B cell (primary cell): ENCODE results near the gene DPY19L1. TPM values are rescaled to one million over a fixed set of nuclear protein-coding genes. Genes with fewer than 3 reads are reported as not detected.
"Not testable (repeated sequence)": the region's sequence is repeated elsewhere in the genome, so short reads cannot be mapped to it uniquely, and the experiment has no call there.

Experiments used
- ATAC-seq: fragments of 200-7000 bp; cut with Tn5 transposase; one replicate; pipeline ENCODE4 v1.10.0; 2021; ENCODE audit warnings: low read depth, mild to moderate bottlenecking, moderate number of reproducible peaks, moderate library complexity
- CTCF ChIA-PET: fragments of 350-600 bp; sonication (Branson Sonifier 250); formaldehyde crosslinking; loops from one replicate; lab custom pipeline; 2021; ENCODE audit warnings: antibody characterized with exemption, inconsistent platforms; lab: Charles Lee
- POLR2A ChIA-PET: fragments of 350-600 bp; sonication (Branson Sonifier 250); formaldehyde crosslinking; loops from one replicate; lab custom pipeline; 2021; ENCODE audit warnings: antibody characterized with exemption; lab: Charles Lee
- DNase-seq: peaks from one replicate; pipeline ENCODE4 v3.0.0; 2013
- H2AFZ ChIP-seq: 2 replicates; pipeline ENCODE4 v1.6.1; 2012; ENCODE audit warnings: mild to moderate bottlenecking, low read depth, low read length; ENCODE audit not compliant: insufficient read depth, poor library complexity, severe bottlenecking
- H3K27ac ChIP-seq, 2 donors: 1 replicate in 1 of 2; 2 replicates in 1 of 2; pipeline ENCODE4 v1.5.1; 2012 to 2013; ENCODE audit warnings: low read length in 2 of 2, mild to moderate bottlenecking in 2 of 2, moderate library complexity in 1 of 2
- H3K27me3 ChIP-seq, 4 experiments: fragments of 200-600 bp in 1 of 4; sonication (generic) in 1 of 4; replicated peaks in 1 of 4; 1 replicate in 2 of 4; 2 replicates in 2 of 4; pipeline versions ENCODE4 v1.6.1 to v1.7.0; 2013 to 2016; ENCODE audit warnings: low read length in 3 of 4, mild to moderate bottlenecking in 2 of 4, mixed read lengths in 1 of 4, moderate library complexity in 1 of 4; ENCODE audit not compliant: insufficient read depth in 4 of 4, control insufficient read depth in 3 of 4; ENCODE audit errors: control extremely low read depth in 1 of 4
- H3K36me3 ChIP-seq, 2 experiments: replicated peaks in 1 of 2; 1 replicate in 1 of 2; 2 replicates in 1 of 2; pipeline versions ENCODE4 v1.6.1 to v1.7.1; 2013; ENCODE audit warnings: low read length in 1 of 2; ENCODE audit not compliant: insufficient read depth in 2 of 2, control insufficient read depth in 1 of 2; ENCODE audit errors: control extremely low read depth in 1 of 2, extremely low read depth in 1 of 2
- H3K4me1 ChIP-seq, 2 donors: fragments of 200-600 bp in 1 of 2; sonication (generic) in 1 of 2; 1 replicate in 1 of 2; 2 replicates in 1 of 2; pipeline versions ENCODE4 v1.5.1 to v1.6.1; 2013 to 2017; ENCODE audit warnings: low read length in 2 of 2; ENCODE audit not compliant: control insufficient read depth in 2 of 2, insufficient read depth in 2 of 2
- H3K4me2 ChIP-seq: replicated peaks from 2 replicates; pipeline ENCODE3; 2012; ENCODE audit warnings: mild to moderate bottlenecking, low read depth, low read length; ENCODE audit not compliant: poor library complexity, severe bottlenecking
- H3K4me3 ChIP-seq, 5 experiments: fragments of 200-600 bp in 1 of 5; sonication (generic) in 1 of 5; 1 replicate in 3 of 5; 2 replicates in 2 of 5; pipeline versions ENCODE4 v1.5.1 to v1.7.0; 2011 to 2016; ENCODE audit warnings: low read length in 4 of 5, mild to moderate bottlenecking in 4 of 5, low read depth in 2 of 5, control low read depth in 1 of 5, moderate library complexity in 1 of 5; ENCODE audit not compliant: insufficient read depth in 1 of 5; ENCODE audit errors: control extremely low read depth in 1 of 5, extremely low read depth in 1 of 5
- H3K79me2 ChIP-seq: fragments of 200-600 bp; sonication (generic); one replicate; pipeline ENCODE4 v1.6.0; 2016; ENCODE audit warnings: low read length; ENCODE audit not compliant: control insufficient read depth, insufficient read depth
- H3K9ac ChIP-seq: fragments of 200-600 bp; sonication (generic); 2 replicates; pipeline ENCODE4 v1.6.1; 2017; ENCODE audit warnings: mild to moderate bottlenecking, low read length, moderate library complexity
- H3K9me3 ChIP-seq, 3 donors: one replicate each; pipeline versions ENCODE4 v1.6.1 to v1.7.1; 2013; ENCODE audit warnings: low read length in 2 of 3; ENCODE audit not compliant: control insufficient read depth in 2 of 3, insufficient read depth in 1 of 3; ENCODE audit errors: control extremely low read depth in 1 of 3
- H4K20me1 ChIP-seq: 2 replicates; pipeline ENCODE4 v1.6.0; 2012; ENCODE audit warnings: mild to moderate bottlenecking, low read length; ENCODE audit not compliant: insufficient read depth, control insufficient read depth, poor library complexity, severe bottlenecking
- H3K27ac Mint-ChIP-seq: one replicate; pipeline ENCODE4 v1.8.0; 2021; ENCODE audit warnings: mixed read lengths
- H3K27me3 Mint-ChIP-seq: one replicate; pipeline ENCODE4 v1.8.0; 2021; ENCODE audit warnings: mixed read lengths
- H3K4me1 Mint-ChIP-seq: one replicate; pipeline ENCODE4 v1.8.0; 2021; ENCODE audit warnings: mixed read lengths
- H3K4me3 Mint-ChIP-seq: one replicate; pipeline ENCODE4 v1.8.0; 2021; ENCODE audit warnings: mixed read lengths
- H3K9me3 Mint-ChIP-seq: one replicate; pipeline ENCODE4 v1.8.0; 2022; ENCODE audit warnings: mixed read lengths; ENCODE audit not compliant: insufficient read depth
- EZH2 ChIP-seq: IDR thresholded peaks from 2 replicates; pipeline ENCODE4 v1.6.1; 2012; ENCODE audit warnings: borderline replicate concordance, low read depth, mild to moderate bottlenecking, moderate library complexity, low read length; ENCODE audit not compliant: insufficient read depth, poor library complexity, severe bottlenecking
- WGBS: methylation state at CpG from one replicate; pipeline ENCODE4 v1.1.5; 2013; ENCODE audit warnings: missing lambda C conversion rate; ENCODE audit not compliant: insufficient coverage; 5-methylcytosine and 5-hydroxymethylcytosine counted together
- intact Hi-C: fragments of 100-400 bp; cut with micrococcal nuclease; formaldehyde crosslinking; loops from one replicate; pipeline ENCODE4 v1.10.0; 2022
- polyA plus RNA-seq: library from polyadenylated mRNA; depleted of rRNA; stranded (reverse); fragments of >200 nt; gene quantifications from 2 replicates; pipeline ENCODE4 v1.2.3, GENCODE V29; 2012
- total RNA-seq, 2 donors: library from RNA; stranded (reverse); fragments of 120-200 nt in 1 of 2; gene quantifications; 1 replicate in 1 of 2; 2 replicates in 1 of 2; pipeline versions ENCODE4 v1.2.3 to v1.2.4, GENCODE V29; 2013 to 2022
- TF ChIP-seq, protein P1 (sequence below): fragments of 200-600 bp; IDR thresholded peaks from one replicate; pipeline ENCODE4 v1.8.0; 2022; ENCODE audit warnings: antibody characterized with exemption, mild to moderate bottlenecking

Gene DPY19L1
- total and polyA plus RNA-seq, 2 donors (not counting 1 experiment from before 2014, with no cell fraction given): 2.0 to 13.0 TPM

DNA sequence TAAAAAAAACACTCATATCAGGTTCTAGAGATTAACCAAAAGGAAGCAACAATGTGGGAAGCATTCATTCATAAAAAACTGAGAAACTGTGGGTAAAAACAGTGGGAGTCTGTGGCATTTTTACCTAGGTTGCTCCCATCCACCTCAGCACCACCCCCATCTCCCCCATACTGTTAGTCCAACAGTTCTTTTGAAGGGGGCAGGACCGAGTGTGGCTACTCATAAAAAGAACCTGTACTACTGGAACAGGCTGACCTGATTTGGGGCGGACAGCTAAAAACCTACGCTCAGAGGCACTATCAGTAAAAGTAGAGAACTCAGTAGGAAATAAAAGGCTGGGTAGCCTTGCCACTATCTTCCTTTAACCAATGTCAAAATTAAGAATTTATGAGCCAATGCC, 84.5 kb downstream of the DPY19L1 start:
- 100% methylated on average over 1 of the region's 3 CpGs for WGBS
- TF ChIP-seq, protein P1, sequence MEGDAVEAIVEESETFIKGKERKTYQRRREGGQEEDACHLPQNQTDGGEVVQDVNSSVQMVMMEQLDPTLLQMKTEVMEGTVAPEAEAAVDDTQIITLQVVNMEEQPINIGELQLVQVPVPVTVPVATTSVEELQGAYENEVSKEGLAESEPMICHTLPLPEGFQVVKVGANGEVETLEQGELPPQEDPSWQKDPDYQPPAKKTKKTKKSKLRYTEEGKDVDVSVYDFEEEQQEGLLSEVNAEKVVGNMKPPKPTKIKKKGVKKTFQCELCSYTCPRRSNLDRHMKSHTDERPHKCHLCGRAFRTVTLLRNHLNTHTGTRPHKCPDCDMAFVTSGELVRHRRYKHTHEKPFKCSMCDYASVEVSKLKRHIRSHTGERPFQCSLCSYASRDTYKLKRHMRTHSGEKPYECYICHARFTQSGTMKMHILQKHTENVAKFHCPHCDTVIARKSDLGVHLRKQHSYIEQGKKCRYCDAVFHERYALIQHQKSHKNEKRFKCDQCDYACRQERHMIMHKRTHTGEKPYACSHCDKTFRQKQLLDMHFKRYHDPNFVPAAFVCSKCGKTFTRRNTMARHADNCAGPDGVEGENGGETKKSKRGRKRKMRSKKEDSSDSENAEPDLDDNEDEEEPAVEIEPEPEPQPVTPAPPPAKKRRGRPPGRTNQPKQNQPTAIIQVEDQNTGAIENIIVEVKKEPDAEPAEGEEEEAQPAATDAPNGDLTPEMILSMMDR: no peak
- no peak for TF ChIP-seq EZH2
- no peak overlapping the region for H3K27ac Mint-ChIP-seq

DNA sequence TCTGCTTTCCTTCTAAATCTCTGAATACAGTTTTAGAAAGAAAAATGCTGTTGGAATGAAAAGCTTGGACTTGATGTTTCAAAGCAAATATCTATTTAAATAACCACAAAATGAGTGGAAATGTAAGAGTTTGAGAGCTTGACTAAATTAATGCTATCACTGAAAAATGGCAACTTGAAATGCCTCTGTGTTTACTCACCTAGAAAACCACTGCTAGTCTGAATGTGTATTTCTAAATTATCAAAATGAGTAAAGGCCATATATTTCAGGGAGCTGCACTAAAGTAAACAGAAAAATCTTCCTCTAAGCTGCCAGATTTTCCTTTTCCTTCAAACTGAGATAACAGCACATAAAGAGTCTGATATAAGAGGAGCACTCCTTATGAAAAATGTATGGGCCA, 87.9 kb downstream of the DPY19L1 start:
- H3K9ac ChIP-seq: no peak overlapping the region
- ATAC-seq: no peak
- no peaks in the 10 kb centered on the region for H3K36me3 ChIP-seq
- H4K20me1 ChIP-seq: no peaks in the 10 kb centered on the region
- no peak overlapping the region for H3K27ac Mint-ChIP-seq
- H3K4me3 Mint-ChIP-seq: no peak overlapping the region
- no peak overlapping the region for H2AFZ ChIP-seq
- H3K4me1 ChIP-seq: no peaks in the 10 kb centered on the region
- H3K27me3 Mint-ChIP-seq: no peaks in the 10 kb centered on the region
- CTCF ChIA-PET: no interaction called here
- H3K4me1 Mint-ChIP-seq: no peaks in the 10 kb centered on the region
- H3K27ac ChIP-seq: no peak overlapping the region
- TF ChIP-seq, protein P1: no peak
- TF ChIP-seq EZH2: no peak
- DNase-seq: no peak
- H3K4me2 ChIP-seq: no peak overlapping the region
- H3K9me3 Mint-ChIP-seq: no peaks in the 10 kb centered on the region
- POLR2A ChIA-PET: no interaction called here
- no peak overlapping the region for H3K4me3 ChIP-seq
- H3K79me2 ChIP-seq: no peaks in the 10 kb centered on the region
- no peaks in the 10 kb centered on the region for H3K27me3 ChIP-seq
- H3K9me3 ChIP-seq: no peaks in the 10 kb centered on the region
- intact Hi-C loops: no loop called here

More for the DNA sequence above, 84.5 kb downstream of the DPY19L1 start:
- ATAC-seq (no peak), DNase-seq (no peak)
- no peak overlapping the region for H2AFZ ChIP-seq
- no peaks in the 10 kb centered on the region for H4K20me1 ChIP-seq
- H3K4me3 Mint-ChIP-seq: no peak overlapping the region
- no peaks in the 10 kb centered on the region for H3K9me3 ChIP-seq
- no peaks in the 10 kb centered on the region for H3K9me3 Mint-ChIP-seq
- H3K79me2 ChIP-seq: no peaks in the 10 kb centered on the region
- POLR2A ChIA-PET: no interaction called here
- no peak overlapping the region for H3K4me3 ChIP-seq
- no peak overlapping the region for H3K9ac ChIP-seq
- H3K36me3 ChIP-seq: peaks cover 0 to 3% of the 10 kb centered on the region in 2 experiments
- no peaks in the 10 kb centered on the region for H3K27me3 Mint-ChIP-seq
- CTCF ChIA-PET: no interaction called here
- intact Hi-C loops: no loop called here
- H3K4me1 Mint-ChIP-seq: no peaks in the 10 kb centered on the region
- no peak overlapping the region for H3K27ac ChIP-seq
- no peaks in the 10 kb centered on the region for H3K4me1 ChIP-seq
- no peak overlapping the region for H3K4me2 ChIP-seq
- no peaks in the 10 kb centered on the region for H3K27me3 ChIP-seq

DNA sequence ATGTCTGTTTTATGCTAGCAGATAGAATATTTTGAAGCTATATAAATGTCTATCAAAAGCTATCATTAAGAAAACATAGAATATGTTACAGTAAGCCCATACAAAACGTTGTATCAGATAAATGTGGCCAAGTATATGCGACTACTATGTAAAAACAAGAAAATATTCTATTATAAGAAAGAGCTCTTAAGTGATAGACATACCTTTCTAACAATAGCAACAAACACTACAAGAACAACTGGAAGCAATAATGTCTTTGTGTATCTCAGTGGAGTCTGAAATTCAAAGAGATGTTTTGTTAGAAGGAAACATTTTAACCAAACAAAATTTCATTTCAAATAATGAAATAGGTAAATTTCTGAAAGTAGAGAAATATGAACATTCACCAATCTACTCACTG, 89.9 kb downstream of the DPY19L1 start:
- H3K4me1 ChIP-seq, H3K36me3 ChIP-seq, H3K9me3 ChIP-seq, H4K20me1 ChIP-seq, H3K4me3 ChIP-seq, H3K79me2 ChIP-seq, H3K27me3 ChIP-seq, H3K27ac ChIP-seq, H3K4me1 Mint-ChIP-seq, H3K9me3 Mint-ChIP-seq, intact Hi-C loops, H3K4me2 ChIP-seq, H3K27me3 Mint-ChIP-seq, H3K4me3 Mint-ChIP-seq, DNase-seq, ATAC-seq, H3K9ac ChIP-seq, H3K27ac Mint-ChIP-seq, CTCF ChIA-PET, H2AFZ ChIP-seq, POLR2A ChIA-PET: not testable (repeated sequence)
- WGBS: no CpG with 5 or more reads among the region's 2 CpGs
